Raji (cell line): ENCODE measurements around the gene ANKRD6.

ENCODE experiments used
- POLR2A ChIP-seq: IDR thresholded peaks from 2 replicates; pipeline ENCODE4 v1.6.1; 2011; ENCODE audit warnings: low read depth, low read length, control low read depth; ENCODE audit not compliant: insufficient read depth

Gene ANKRD6

DNA sequence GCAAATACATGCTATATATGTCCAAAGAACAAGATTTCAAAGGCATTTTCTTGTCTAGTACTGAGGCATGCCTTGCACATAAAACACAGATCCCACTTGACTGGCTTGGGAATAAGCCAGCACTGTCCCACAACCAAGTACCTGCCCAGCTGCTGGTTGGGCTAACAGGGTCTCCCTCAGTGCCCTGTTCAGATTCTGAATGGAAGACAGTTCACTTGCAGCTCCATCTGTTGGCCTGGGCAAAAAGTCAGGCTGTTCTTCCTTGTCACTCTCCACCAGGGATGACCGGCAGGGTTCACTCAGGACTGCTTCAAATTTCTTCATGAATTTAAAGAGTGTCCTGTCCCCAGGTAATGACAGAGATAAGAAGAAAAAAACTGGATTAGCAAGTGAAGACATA lies 250.0 kb downstream of the ANKRD6 start:
- no peak for TF ChIP-seq POLR2A
